GM19043 (cell line): Measurements from ENCODE around the gene EGLN3.
"Not testable (repeated sequence)": the region's sequence is repeated elsewhere in the genome, so short reads cannot be mapped to it uniquely, and the experiment has no call there.

Source experiments
- ATAC-seq: cut with Tn5 transposase; IDR thresholded peaks from one replicate; pipeline ENCODE4 v1.9.1; 2021; ENCODE audit warnings: low read depth; ENCODE audit not compliant: unreplicated experiment

Gene EGLN3

DNA sequence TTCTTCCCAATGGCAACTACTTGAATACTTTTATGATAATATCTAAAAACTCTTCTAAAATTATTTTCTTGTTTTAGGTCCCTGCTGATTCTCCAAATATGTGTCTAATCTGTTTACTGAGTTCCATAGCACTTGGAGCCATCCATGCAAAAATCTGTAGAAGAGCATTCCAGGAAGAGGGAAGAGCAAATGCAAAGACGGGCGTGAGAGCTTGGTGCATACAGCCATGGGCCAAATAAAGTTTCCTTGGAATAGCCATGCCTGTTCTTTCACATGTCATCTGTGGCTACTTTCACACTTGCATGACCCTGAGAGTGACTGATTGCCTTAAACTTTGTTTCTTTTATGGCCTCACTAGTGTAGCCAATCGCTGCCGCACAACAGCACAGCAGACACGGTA, 13.0 kb upstream of the EGLN3 start:
- no peak for ATAC-seq

DNA sequence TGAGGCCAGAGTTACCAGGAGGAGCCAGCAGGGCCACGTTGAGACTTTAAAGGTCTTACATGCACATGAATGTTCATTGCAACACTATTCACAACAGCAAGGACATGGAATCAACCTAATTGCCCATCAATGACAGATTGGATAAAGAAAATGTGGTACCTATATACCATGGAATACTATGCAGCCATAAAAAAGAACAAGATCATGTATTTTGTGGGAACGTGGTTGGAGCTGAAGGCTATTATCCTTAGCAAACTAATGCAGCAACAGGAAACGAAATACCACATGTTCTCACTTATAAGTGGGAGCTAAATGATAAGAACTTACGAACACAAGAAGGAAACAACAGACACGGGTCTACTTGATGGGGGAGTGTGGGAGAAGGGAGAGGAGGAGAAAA, 11.6 kb upstream of the EGLN3 start:
- not testable (repeated sequence) for ATAC-seq

DNA sequence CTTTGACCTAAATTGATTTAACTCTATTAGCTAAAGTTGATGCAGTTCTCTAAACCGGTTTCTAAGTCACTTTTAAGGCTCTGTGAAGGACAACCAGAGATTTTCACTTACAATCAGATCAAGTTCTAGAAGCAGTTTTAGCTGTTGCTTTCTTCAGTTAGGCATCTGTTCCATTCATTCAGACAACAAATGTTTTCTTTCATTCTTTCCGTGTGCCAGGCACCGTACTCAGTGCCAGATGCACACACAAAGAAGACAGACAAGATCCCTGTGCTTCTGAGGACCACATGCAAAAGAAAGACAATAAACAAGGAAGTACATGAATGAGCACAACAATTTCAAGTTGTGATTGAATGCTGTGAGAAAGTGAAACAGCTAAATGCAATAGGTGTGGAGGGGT, 11.1 kb upstream of the EGLN3 start:
- no peak for ATAC-seq

DNA sequence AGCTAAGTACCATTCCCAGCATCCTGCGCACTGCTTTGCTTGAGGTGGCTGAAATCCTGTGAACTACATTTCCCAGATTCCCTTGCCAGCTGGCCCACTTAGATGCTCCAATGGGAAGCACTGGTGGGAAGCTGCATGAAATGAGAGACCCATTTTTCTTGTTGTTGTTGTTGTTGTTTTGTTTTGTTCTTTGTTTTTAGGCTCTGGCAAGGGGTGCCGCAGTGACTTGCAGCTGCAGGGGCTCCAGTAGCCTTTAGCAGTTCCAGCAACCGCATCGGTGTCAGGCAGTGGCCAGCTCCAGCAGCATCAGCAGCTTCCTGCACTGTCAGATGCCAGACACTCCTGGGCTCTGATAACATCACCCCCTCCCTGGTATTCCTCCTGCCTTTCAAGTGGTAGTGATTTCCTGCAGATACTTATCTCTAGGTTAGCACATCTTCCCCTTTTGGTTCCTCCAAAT, 8.8 kb upstream of the EGLN3 start:
- ATAC-seq, result no peak

DNA sequence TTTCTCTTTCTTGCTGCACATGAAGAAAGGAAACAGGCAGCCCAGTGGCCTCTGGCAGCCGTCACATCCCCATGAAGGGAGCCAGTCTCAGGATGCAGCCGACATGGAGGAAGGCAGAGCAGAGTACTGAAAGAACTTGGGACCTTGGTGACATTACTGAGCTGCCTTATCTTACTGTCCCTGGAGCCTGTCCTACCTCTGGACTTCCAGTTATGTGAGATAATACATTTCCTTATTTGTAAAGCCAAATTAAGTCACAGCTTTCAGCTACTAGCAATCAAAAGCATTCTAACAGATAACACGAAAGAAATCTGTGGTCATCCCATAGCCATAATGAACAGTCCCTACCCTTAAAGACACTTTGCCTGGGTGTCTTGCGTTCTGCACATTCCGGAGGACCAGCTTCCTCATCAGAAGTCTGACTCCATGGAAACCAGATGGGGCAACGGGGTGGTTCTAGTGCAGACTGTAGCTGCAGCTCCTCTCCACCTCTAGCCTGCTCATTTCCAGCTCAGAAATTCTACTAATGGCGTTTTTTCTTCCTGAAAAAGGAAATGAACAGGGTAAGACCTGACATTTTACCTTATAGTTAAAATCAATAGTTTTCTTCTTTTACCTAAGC, 7.8 kb upstream of the EGLN3 start:
- ATAC-seq, result no peak

DNA sequence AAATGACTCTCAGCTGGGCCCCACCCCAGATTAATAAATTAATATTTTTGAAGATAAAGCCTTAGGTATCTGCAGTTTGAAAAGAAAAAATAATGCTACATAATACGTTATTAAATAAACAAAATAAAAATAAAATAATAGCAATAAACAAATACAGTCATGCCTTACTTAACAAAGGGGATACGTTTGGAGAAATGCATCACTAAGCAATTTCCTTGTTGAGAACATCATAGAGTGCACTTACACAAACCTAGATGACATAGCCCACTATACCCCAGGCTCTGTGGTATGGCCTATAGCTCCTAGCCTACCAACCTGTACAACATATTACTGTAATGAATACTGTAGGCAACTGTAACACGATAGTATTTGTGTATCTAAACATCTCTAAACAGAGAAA, 7.1 kb upstream of the EGLN3 start:
- no peak for ATAC-seq

DNA sequence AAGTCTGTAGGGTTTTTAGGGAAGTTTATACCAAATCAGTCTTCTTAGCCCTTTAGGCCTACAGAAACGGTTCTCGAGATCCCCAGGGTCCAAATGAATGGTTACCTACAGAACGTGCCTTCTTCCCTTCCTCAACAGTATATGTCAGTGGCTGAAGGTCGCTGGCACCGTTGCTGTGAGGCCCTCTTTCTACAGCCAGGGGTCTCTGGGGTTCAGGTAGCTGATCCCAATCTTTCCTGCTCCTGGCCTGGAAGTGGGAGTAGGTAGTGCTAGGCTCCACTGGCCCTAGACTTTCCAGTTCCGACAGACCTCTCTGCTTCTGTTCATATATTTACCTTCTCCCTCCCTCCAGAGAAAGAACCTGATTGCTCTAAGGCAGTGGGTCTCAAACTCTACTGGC, 6.4 kb upstream of the EGLN3 start:
- ATAC-seq, result no peak

DNA sequence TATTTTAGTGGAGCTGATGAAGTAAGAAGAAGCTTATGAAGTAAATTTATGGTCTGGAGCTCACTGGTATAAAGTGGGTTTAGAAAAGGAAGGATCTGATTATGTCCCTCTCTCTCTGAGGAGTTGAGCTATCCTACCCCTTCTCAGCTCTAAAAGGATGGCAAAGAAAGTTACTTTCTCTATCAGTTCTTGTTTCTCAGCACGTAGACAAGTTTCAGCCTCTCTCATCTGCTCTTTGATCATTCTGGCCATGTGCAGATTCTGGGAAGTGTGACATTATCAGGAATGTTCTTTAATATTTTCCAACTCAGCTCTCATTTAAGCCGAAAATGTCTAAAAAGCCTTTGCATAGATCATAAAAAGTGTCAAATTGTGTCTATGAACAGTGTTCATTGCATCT, 5.8 kb upstream of the EGLN3 start:
- ATAC-seq, result no peak

DNA sequence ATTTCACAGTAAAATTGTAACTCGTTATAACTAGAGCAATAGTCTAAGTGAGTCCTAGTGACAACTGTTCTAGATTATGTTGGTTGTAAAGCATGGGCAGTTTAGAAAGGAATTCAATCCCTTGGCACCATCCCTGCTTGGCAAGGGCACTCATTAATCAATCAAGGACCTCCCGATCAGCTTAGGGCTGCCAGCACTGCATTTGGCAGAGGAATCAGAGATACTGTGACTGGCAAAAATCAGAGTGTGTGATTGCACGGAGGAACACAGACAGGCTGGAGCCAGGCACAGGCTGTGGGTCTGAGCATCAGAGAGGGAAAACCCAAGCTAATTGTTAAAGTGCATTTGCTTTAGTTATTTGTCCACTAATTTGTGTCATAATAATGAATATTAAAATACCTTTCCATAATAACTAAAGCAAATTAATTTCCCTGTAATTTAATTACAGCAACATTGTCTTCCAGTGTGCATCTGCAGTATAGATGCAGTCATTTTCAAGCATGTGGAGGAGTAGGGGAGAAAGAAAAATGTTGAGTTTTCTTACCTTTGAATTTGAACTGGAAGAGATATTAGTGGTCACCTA, 3.2 kb upstream of the EGLN3 start:
- ATAC-seq, result no peak

DNA sequence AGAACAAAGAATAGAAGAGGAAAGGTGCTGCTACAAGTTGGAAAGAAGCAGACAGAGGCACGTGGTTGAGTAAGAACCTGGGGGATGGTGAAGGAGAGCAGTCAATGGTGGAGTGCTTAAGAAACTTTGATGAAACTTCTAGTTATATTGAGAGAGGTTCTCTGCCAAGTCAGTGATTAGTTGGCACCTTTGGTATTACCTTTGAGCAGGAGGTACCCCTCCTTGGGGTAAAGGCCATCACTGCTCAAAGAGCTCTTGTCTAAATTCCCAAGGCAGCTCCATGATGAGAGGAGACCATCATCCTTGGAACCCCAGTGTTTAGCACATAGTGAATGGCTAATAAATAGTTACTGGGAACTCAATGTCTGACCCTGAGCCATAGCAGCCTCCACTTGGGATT, 1.7 kb upstream of the EGLN3 start:
- no peak for ATAC-seq

DNA sequence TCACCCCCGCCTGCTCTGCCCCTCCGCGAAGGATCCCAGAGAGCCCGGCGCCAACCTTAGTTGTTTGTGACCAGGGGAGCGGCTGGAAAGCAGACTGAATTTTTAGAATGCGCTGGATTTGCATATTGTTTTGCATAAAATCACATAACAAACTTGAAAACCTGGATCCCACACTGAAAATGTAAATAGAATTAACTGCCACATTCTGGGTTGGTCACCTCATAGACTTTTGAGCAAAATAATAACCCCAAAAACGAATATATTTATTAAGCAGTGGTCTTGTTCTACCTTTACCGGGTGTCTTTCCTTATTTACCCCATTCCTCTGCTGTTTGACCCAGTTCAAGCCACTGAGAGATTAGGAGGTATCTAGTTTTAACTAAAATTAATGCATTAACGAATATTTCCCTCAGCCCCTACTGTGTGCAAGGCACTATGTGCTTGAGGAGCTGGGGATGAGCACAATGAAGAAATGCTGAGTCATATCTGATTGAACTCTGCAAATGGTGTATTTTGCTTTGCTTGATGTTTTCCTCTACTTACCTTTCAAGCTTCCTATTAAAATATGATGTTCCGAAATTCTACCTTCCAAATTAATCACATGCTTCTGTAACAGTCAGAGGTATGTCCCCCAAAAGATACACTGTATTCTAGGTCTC, 438 bp upstream of the EGLN3 start:
- no peak for ATAC-seq

DNA sequence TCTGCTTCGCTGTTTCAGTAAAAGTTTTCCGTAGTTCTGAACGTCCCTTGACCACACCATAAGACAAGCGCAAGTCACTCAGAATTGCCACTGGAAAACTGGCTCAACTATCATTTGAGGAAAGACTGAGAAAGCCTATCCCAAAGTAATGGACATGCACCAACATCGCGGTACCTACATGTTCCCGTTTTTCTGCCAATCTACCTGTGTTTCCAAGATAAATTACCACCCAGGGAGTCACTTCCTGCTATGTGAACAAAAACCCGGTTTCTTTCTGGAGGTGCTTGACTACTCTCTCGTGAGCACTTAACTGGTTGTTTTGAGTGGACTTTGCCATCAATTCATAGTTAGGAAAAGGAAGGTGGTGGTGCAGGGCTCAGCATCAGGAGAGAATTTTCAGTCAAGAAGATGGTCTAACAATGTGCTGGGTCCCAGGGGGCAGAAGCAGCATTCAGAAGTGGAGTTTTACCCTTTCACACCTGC, 1.4 kb downstream of the EGLN3 start:
- no peak for ATAC-seq

DNA sequence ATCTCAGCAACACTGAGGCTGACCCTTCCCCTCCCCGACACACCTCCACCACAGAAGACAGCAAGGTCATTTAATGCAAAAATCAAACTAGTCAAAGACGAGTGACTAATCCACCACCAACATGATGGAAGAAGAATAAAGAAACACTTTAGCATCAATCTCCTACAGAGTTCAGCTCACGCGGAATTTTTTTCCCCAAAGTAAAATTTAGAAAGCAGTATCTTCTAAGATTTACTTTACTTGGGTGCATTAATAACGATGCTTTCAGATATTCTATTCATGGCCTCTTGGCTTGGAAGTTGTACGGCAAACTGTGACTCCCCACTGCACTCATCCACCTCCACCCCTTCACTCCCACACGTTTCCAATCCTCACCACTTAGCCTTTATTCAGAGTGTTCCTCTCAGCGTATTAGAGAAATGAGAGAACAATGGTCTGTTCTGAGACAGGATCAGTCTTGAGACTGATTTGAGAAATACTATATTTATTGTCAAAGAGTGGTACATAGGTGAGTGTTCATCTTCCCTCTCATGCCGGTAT, 1.9 kb downstream of the EGLN3 start:
- no peak for ATAC-seq

DNA sequence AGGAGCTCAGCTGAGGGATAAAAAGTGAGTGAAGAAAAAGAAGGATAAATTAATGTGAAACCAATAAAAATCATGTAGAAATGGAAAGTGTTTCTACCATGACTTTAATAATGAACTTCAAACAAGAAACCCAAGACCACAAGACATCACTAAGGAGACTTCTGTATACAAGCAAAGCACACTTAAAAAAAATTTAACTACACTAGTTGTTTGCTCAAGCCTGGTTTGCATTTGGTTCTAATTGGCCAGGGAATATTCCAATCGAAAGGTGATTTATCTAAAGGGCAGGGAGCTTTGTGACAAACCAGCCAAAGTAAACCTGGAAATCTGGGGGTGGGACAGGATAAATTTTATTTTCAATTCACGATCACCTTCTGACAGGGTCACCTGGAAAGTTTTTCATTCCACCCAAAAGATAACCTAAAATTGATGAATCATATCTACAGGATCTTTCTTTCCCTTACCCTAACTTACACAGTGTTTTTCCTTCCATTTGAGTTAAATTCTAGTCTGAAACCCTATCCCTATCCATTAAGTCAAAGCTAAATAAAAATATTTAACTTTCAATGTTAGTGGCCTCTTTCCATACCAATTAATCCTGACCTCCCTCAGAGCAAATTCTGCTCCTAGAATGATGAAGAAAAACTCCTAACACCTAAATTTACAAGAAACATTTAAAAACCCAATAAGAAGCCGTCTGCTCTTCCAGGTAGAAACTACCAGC, 2.6 kb downstream of the EGLN3 start:
- no peak for ATAC-seq

DNA sequence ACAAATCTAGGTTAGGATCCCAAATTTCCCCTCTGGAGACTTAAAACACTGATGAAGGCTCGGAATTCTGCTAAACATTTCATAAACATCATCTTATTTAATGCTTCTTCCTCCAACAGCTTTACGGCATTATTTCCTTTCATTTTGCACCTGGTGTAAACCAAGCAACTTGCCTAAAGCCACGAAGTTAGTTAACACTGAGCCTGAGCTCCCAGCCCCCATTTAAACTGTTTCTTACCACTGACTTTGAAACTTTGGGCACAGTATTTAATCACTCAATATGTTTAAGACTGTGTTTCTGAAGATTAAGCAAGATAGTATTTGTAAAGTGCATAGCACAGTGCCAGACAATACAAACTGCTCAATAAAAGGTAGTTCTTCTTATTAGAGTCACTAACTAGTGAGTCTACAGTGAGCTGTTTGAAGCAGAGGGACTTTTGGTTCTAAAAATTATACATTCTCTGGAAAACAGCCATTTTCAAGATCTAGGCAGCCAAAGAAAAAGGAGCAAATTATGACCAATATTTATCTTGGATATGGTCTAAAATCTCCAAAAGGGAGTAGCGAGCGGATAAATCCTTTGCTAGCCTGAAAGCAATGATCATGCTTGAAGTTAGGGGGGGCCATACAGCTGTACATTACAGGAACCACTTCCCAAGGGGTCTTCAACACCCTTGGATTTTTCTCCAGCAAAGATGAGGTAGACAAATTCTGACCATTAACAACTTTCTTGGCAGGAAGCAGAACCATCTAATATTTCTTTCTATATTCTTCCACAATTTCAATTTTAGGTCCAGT, 4.0 kb downstream of the EGLN3 start:
- ATAC-seq, result no peak

DNA sequence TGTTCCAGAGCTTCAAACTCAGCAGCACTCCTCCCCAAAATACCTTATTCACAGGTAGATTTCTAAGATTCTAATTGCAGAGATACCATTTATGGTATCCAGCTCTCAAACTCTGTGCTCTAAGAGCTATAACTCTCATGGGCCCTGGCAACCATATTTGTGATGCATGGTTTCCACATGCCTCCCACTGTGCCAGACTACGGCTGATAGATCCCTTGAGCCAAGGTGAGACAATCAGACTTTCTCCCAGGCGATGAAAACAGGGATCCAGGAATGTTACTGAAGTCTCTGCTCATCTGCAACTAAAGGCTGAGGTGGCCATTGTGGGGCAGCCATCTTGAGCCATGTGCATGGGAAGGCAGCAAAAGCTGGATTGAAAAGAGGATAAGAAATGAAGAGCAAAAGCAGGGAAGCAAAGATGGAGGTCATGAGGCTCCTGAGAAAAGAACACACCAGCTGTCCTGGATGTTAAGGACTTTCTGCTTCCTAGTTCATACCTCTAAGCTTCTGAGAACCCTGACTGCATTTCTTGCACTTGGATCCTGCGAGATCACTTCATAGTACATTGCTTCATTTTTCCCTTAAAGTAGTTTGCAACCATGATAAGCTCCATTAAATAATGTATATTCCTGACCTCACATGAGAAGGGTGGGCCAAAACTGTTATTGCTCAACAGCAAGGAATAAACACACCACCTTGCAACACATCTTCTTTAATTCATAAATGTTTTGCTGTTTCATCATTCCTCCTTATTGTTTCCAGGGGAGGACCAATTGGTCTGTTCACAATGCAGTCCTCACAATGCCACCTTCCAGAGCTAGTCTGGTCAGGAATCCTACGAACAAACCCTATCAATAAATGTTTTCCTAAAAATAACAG, 5.4 kb downstream of the EGLN3 start:
- ATAC-seq, result no peak

DNA sequence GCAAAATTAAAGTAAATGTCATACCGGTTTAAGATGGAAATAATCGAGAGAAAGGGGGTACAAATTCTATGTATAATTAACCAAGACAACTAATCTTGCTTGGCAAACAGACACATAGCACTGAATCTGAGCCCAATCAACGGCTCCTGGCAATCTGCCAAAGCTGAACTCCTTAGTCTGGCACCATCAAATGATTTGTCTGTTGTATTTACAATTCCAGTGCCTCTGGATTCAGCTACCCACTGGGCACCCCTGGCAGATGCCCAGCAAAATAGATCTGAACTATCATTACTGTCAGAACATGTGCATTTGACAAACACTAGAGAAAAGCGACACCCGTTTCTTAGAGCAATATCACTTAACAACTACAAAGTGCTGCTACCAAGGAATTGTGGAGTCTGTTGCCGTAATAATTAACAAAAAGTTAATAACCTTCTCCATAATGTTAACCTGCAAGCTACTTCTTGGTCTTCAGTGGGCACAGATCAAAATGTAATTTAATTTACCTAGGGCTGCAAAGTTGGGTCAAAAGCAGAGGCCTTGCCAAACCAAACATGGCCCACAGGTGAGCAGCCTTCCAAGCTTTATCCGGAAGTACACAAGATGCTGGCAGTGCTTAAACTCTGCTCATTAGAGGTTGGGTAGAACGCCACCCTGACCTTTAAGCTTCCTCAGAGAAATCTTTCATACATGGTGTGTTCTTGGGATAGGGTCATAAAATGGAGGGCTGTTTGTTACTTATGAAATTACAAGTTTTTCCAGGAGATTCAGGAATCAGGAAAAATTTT, 7.6 kb downstream of the EGLN3 start:
- ATAC-seq, result no peak

DNA sequence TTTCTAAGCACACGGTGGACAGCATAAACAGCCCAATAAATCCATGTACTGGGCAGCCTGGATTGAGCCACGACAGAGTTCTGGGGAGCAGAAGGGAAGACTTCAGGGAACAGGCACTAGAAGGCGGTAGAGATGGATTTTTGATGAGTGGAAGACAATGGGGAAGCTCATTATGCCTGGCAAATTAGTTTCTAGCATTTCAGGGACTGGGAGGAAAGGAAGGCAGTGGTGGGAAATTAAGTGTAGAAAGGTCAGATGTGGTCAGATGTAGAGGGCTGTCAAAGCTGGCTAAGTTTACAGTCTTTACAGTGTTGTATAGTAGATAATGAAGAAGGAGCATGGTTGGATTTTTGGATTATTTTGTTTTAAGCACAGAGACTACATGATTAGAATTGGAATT, 9.2 kb downstream of the EGLN3 start:
- ATAC-seq, result no peak

DNA sequence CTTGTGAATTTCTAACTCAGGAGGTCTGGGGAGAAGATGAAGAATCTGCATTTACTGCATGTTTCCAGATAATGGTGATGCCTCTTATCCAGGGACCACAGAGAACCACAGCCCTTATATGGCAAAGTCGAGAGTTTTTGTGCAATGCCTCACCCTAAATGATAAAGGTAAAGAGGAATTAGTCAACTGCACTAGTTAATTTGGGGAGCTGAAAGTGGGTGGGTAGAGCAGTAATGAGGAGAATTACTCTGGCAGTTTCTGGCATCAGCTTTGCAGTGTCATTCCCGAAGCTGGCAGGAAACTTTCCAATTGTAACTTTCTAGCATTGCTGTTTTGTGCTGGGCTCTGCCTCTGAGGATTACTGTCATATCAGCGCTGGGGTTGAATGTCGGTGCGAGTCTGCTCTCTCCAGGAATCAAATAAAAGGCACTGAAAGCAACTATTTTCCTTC, 10.3 kb downstream of the EGLN3 start:
- no peak for ATAC-seq
